GM18873 (cell line): Measurements from ENCODE around the gene CYFIP2.

Experiments used
- ATAC-seq: cut with Tn5 transposase; IDR thresholded peaks from one replicate; pipeline ENCODE4 v1.9.1; 2021; ENCODE audit warnings: mild to moderate bottlenecking, moderate library complexity, moderate number of reproducible peaks; ENCODE audit not compliant: unreplicated experiment, low FRiP score

The CYFIP2 gene

DNA sequence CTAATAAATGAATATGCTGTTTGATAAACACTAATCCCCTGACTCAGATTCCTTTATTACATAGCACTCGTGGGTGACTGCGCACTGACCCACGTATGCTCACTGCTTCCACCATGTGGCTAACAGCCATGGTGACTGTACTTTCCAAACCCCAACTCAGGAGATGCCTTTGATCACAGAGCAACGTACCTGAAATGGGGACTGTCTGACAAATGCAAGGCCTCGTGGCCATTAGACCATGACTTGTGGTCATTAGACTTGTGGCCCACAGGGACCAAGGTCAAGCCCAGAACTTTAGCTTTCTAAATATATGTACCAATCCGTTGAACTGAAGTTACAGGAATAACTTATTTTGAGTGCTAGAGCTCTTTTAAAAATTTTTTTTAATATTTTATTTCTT, 46.6 kb downstream of the CYFIP2 start:
- ATAC-seq = peak; percentile 75

DNA sequence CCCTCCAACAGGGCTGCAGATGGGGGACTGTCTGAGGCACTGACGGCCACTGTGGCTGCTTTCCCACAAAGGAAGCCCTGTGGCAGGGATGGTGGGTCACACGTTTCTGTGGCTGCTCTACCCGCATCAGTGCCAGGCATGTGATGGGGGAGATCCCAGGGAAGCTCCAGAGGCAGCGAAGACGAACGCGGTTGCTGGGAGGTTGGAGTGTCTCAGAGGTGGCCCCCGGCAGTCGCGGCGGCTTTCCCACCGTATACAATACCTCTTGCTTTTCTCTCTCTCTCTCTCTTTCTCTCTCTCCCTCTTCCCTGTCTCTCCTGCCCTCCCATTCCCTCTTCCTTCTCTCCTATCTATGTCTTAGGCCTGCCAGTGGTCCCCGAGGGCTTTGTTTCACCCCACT, 56.7 kb downstream of the CYFIP2 start:
- no peak for ATAC-seq

DNA sequence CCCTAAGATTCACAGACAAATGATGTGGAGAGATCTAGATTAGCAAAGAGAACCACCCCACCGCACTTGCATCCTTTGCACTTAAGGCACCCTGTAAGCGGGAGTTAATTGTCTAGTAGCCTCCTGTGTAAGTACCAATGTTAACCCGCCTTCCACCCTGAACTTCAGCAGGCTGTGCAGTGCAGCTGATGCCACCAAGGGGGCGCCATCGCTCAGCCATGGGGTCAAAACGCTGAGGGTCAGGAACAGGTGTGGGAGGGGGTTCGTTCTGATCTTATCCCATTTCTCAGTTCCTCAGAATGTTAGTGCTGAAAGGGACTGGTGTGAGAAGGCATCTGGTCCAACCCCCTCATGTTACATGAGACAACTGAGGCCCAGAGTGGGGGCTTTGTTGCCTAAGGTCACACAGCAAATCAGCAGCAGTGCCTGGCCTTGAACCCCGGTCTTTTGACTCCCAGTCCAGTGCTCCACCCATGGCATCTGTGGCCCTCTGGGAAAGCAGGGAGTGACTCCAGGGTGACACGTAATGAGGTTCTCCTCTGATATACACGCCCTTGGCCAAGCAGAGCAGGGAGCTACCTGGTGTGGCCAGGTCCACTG, 57.3 kb downstream of the CYFIP2 start:
- ATAC-seq = no peak

DNA sequence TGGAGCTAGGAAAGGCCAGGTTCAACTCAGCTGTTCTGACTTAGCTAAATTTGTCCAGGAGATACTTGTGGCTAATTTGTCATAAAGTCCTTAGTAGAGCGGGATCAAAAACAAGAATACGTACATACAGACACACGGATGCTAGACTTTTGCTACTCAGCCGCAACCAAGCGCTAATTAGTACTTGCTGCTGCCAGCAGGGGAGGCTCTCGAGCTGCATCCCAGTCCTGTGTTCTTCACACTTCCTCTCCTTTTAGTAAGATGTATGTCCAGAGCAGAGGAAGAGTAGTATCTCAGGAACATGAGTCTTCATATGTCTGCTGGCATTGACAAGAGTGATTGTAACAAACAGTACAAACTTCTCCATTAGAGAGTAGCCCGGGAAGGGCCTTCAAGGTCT, 58.3 kb downstream of the CYFIP2 start:
- ATAC-seq = no peak

DNA sequence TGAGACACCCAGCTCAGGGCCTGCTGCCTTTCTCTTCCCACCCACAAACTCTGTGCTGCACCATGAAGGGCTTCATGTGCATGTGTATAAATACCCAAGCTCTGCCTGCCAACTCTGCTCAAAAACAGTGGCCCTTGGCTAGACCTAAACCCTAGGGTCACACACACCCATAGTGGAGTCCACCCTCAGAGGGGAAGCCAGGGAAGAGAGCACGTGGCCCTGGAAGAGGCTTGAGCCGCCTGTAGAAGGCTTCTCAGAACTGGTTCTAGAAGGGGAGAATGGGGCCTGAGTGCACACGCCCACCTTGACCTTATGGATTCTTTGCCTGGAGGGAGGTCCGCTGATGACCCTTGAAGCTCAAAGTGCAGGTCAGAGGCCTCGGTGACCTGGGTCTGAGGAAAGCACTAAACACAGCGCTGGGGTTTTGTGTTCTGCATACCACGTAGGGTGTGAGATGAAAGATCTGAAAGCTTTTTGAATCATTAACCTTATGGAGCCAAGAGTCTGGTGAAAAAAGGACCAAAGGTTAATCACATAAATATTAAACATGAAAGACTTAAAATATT, 60.6 kb downstream of the CYFIP2 start:
- ATAC-seq = no peak

DNA sequence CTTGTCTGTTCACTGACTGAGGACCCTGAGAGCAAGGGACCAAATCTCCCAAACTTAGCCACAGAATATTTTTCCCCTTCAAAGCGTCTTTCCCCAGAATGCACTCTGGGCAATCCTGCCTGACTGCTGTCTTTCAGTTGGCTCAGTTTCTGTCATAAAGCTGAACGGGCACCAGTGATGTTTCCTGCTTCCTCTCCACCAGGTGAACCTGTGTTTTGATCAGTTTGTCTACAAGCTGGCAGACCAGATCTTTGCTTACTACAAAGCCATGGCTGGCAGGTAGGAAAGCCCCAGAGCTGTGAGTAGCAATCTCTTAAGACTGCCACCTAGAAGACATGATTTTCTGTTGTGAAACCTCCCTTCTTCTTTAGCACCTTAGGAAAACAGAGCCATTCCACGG, 61.8 kb downstream of the CYFIP2 start:
- no peak for ATAC-seq

DNA sequence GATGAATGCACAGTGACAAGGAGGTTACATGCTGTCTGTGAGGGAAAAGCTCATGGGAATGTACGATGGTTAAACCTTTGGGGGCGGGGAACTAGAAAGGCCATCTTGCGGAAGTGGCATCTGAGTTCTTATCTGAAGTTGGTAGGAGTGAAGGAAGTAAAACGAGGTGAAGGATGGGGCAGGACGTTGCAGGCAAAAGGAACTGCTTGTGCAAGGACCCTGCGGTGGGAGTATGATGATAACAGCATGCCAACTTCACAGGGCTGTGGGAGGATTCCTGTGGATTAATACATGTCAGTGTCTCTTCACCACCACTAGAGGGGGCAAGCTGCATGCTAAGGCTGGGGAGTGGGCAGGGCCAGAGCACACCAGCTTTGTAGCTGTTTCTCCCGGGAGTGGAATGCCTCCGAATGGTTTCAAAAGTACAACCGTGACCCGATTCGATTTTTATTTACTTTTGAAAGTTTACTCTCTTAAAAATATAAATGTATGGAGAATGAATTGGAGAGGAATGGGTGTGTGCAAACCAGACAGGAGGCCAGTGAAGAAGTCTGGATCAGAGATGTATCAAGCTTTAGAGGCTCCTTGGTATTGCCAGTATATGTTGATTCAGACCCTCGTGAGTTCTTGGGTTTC, 62.5 kb downstream of the CYFIP2 start:
- peak; percentile 84 for ATAC-seq

DNA sequence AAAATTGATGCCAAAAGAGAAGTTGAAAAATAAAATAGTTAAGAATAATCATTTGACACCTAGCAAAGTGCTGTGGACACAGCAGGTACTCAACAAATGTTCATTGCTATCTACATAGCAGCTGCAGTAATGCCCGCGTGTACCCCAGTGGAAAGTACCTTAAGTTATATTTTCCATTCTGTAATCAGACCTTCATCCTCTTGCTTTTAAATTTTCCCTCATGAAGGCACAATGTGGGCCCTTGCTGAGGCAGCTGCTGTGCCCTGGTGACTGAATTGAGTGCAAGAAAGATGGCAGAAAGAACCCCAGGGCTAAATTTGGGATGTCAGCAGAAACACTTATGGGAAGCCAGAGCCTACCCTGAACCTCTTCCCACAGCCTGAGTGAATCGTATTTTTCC, 65.9 kb downstream of the CYFIP2 start:
- ATAC-seq = no peak

DNA sequence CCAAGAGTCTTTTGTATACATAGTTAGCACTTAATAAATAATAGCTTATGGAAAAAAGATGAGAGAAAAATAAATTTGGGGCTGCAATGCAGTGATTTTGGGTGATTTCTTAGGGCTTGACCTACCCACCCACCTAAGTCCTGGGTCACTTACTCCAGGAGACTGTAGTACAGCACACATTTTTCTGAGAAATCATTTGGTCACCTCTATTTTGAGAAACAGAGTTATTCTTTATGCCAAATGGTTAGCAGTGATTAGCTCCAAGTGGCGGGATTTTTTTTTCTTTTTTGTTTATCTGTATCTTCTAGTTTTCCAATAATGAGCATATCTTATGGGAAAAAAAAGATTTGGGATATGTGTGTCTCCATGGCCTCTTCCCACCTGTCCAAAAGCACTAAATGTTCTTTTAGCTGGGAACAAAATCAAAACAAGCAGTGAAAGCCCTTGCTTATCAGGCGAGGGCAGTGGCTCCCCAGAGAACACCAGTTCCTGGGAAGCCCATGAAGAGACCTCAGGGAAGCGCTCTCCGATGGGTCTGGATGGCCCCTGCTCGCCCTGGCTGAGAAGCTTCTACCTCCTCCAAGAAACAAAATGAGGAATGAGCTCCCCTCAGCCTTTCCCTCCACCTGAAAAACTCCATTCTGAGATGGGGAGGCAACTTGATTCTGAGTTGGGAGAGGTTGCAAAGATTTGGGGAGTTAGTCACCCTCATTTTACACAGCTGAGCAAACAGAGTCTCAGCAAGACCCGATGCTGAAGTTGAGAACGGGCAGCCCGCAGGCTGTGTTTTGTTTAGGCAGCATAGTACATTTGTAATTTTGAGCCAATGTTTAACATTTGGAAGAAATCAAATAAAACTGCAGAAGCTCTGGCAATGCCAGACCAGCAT, 69.9 kb downstream of the CYFIP2 start:
- no peak for ATAC-seq

DNA sequence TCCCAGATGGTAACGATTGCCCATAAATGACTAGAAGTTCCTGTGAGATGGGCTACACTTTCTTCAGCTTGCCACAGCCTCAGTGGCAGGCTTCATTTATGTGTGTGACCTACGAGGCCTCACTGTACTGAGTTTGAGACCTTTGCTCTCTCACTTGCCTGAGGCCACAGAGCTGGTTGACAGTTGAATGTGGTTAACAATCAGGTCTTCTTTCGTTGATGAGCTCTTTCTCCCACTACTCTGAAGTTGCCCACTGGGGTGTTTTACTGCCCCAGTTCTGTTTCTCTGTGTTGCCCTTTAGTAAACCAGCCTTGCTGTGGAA, 70.5 kb downstream of the CYFIP2 start:
- ATAC-seq = no peak

DNA sequence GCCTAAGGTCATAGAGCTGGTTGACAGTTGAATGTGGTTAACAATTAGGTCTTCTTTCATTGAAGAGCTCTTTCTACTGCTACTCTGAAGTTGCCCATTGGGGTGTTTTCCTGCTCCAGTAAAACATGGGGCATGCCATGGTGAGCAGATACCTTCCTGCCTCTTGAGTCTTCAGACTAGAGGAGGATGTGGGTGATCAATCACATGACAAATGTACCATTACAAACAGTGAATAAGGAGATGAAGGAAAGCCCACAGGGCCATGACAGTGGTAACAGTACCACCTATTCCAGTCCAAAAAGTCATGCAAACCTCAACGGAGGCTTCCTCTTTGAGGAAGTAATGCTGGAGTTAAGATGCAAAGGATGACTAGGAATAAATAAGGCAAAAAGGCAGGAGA, 73.5 kb downstream of the CYFIP2 start:
- no peak for ATAC-seq

DNA sequence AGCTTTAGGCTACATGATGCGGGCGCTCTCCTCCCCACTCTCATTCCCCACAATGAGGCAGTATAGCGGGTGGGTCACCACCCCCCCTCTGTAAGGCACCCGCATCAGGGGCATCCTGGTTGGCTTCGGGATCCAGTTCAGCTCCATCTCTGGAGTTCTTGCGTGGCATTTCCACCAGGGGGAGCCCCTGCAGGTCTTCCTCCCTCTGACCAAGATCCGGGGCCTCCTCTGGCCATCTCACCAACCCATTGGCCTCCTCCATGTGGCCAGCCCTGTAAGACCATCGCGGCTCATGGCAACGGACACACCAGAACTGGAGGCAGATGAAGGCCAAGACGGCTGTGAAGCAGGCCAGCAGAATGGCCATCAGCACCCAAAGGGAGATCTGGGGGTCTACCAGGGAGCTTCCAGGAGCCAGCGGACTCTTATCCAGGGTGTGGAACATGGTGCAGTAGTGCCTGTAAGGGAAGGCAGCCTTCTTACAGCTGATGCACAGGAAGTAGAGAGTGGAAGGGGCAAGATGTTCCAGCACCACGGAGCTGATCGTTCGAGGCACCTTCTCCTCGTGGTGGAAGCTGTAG, 77.0 kb downstream of the CYFIP2 start:
- ATAC-seq = no peak

DNA sequence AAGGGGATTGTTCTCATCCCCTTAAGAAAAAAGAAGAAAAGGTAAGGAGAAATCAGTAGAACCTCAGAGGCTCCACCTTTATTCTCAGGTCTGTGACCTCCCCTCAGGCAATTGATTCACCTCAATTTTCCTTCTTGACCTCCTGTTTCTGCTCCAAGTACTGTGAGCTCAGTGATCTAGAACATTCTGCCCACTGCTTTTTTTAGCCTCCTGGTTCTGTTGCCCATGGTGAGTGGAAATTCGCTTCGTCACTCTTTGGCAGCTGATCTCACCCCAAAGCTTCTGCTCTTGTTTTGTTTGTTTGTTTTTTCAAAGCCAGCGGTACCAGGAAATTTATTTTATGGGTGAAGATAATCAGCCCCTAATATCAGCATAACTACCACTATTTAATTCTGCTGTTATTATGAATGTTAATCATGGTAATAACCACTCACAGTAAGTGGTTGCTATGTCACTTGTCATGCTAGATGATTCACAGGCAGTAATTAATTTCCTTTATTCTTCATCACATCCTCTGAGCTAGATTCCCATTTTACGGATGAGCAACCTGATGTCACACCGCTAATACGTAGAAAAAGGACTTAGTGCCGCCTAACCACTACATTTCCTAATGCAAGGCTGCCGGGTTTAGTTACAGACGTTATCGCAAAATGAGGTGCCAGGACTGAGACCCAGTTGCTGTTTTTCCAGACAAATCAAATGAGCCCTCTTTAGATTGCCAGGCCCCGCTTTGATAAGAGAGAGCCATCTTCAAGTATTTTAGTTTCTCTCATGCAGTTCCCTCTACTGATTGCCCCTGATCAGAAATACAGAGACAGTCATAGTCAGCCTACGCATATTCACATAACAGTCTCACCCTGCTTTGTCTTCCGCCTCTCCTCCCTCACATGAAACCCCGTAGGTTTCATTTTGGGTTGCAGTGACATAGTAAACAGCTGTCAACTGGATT, 78.2 kb downstream of the CYFIP2 start:
- ATAC-seq = no peak

DNA sequence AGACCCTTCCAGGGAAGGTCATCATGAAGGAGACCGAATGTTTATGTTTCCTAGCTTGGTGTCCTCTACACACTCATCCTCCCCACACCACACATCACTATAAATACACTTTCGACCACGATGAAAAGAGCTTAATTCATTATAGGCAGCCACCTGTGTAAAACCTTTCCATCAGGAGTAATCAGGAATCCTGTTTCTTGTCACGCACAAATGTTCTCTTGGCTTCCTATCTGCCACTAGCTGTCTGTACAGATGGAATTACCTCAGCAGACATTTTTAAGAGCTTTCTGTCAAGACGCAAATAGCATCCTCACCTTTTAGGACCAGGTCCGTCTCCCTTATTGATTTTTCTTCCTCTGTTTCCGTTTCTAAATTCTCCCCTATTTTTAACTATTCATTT, 79.1 kb downstream of the CYFIP2 start:
- ATAC-seq = no peak

DNA sequence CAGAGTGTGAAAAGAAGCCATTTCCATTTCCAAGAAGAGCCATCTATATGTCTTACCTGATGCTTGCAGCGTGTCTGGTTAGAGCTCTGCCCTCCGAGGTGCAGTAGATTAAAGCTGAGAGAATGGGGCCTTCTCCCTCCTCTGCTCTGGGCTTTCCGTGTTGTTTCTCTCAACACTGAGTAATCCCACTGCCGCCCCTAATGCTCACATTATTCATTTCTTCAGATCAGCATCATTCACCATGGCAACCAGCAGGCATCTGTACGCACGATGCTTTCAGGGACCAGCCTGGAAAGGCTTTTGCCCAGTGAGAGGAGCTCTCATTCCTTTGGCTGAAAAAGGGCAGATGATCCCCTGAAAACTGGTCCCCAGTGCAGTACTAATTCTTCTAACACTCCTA, 79.6 kb downstream of the CYFIP2 start:
- ATAC-seq = no peak

DNA sequence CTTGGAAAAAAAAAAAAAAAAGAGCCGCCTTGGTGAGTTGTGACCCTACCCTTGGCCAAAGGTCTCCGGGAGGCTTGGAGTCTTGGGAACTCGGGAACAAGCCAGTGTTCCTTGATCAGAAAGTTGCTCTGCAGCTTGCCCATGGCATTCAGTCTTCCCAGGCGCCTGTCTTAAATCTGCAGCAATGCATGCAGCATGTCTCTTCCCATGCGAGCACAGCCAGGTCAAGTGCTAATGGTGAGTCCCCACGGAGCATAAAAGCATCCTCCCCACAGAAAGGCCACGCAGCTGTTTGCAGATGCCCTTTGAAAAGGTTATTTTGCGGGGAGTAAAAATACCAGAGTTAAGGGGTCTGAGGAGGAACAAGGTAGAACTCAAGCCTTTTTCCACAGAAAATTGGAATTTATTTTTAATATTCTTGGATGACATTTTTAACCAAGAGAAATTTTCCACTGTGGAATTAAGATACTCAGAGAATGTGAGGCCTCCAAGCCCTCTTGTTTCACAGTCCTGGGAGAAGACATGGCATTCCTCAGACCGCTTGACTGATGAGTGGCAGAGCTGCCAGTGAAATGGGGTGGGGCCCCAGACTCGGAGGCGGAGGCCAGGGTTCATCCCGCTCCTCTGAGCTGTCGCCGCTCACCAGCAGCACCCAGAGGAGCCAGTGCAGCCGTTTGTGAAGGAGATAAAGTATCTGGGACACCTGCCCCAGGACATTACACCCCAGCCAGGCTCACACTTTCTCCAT, 81.6 kb downstream of the CYFIP2 start:
- no peak for ATAC-seq

DNA sequence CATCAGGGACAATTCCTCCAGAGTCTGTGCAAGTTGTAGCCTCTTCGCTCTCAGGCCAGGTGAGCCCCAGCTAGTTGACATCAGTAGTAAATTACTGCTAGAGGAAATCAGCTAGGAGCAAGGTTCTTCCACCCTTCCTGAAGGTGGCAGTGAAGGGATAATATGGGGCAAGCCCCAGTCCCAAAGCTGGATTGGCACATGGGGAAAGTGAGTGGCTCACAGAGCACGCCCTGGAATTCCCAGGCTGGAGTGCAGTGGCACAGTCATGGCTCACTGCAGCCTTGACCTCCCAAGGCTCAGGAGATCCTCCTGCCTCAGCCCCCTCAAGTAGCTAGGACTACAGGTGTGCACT, 82.1 kb downstream of the CYFIP2 start:
- no peak for ATAC-seq

DNA sequence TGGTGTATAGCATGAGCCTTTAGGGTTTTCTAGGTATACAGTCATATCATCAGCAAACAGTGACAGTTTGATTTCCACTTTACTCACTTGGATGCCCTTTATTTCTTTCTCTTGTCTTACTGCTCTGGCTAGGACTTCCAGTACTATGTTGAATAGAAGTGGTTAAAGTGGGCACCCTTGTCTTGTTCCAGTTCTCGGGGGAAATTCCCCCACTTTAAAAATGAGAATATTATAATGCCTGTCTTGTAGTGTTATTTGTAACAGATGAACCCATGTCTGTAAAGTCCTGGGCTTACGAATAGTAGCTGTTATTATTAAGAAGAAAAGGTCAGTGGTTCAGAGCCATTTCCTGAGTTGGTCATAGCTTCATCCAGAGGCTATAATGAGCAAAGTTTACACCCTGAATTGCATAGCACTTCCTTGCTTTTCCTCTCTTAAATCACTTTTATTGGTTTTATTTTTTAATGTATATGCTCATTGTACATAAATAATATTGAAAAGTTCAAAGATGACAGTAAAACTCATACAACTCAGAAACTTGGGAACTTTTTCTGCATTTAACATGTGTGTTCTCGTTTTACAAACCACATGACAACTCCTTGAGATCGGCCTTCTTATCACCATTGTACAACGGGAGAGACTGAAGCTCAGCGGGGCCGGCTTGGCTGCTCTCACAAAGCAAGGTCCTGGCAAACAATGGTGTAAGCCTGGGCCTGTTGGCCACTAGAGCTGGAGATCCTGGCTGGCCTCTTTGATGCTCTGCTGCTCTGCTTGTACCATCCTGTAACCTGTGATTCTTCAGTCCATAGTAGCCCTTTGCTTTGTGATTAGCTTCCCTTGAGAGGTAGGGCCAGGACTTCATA, 85.2 kb downstream of the CYFIP2 start:
- ATAC-seq = peak; percentile 64

DNA sequence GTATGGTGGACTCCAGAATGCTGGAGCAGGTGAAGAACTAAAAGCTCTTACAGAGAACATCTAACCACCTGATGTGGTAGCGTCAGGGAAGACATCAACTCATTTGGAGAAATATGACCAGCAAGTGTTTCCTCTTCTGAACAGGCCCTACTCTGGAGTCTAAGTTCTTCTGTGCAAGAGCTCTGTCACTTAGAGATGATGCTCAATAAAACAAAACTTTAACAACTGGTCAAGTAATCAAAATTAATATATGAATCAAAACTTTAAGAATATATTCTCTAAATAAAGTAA, 85.8 kb downstream of the CYFIP2 start:
- no peak for ATAC-seq
